ENCODE data around the gene RAI1. TPM values are rescaled to one million over a fixed set of nuclear protein-coding genes. Genes with fewer than 3 reads are reported as not detected.

The RAI1 gene
- total and polyA plus RNA-seq, 2 of the 13 experiments (the other 11 are each of a cell fraction or from before 2014, with no cell fraction given), result 3.4 to 5.2 TPM

DNA sequence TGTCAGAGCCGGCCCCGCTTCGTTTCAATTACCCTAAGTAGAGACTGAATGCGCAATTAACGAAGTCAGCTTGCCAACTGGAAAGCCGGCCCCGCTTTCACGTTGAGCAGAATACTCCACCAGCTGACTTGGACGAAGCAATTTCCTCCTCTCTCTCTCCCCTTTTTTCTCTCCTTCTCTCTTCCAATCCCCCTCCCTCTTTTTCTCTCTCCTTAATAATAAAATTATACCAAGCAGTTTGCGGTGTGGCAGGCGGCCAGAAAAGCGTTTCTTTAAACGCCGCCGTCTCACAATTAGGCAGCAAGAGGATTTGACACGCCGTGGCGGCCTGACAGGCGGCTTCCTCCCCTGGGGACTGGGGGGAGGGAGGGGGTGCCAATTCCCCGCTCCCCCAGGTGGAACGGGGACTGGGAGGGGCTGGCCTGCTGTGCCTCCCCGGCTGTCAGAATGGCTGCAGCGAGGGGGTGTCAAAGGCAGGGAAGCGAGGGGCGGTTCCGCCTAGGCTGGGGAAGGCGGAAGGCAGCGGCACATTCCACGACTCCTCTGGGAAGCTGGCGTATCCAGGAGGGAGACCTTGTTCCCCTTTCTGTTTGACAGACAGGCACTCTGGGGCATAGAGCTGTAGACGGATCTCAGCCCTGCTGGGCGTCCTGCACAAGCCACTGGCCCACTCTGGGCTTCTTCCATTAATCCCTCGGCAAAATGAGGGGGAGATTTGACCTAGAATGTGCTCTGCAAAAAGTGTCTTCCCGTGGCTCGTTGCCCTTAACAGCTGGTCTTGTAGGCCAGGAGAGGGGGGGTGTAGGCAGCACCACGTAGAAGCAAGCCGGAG lies 102.8 kb downstream of the RAI1 start:
- DNase-seq (ENCODE audit: low spot score), result no peak
- Histone ChIP-seq H3K36me3 (replicated peaks in 1 of 2; ENCODE audit: control insufficient read depth in 1 of 2, insufficient read depth in 2 of 2, low read length in 2 of 2) (no peaks in the 10 kb centered on the region), H3K79me2 (ENCODE audit: insufficient read depth, low read length) (peaks cover 3% of the 10 kb centered on the region), H3K27me3 (ENCODE audit: control insufficient read depth in 1 of 2, insufficient read depth in 2 of 2, low read length in 2 of 2) (no peaks in the 10 kb centered on the region), H4K20me1 (ENCODE audit: insufficient read depth, low read length) (peaks cover 41% of the 10 kb centered on the region; the same call in 1 of the 2 replicates), H2AFZ (ENCODE audit: low read length) (no peak overlapping the region), H3K4me3 (replicated peaks in 1 of 3; ENCODE audit: insufficient read depth in 1 of 3, low read depth in 2 of 3, low read length in 3 of 3) (peak overlapping the region; percentile 60 to 74 (median 64); a peak in 3 of 6 replicates), H3K4me2 (ENCODE audit: low read depth, low read length) (peak overlapping the region; percentile 79), H3K9me3 (ENCODE audit: low read length) (no peaks in the 10 kb centered on the region), H3K27ac (ENCODE audit: extremely low read length, insufficient read depth, low read length) (no peak overlapping the region), H3K4me1 (ENCODE audit: insufficient read depth, low read length) (peaks cover 68% of the 10 kb centered on the region), H3K9ac (ENCODE audit: insufficient read depth, low read depth, low read length) (no peak overlapping the region)
- no TSS peak for BruUV-seq (replicated peaks)
- intact Hi-C loops (cut with micrococcal nuclease; ENCODE audit: unreplicated experiment) (no loop called here), in situ Hi-C loops (cut with HindIII; ENCODE audit: extremely low pct_ligation_motif_present, low pct_unique_long_range_greater_than_20kb) (no loop called here)
- WGBS (ENCODE audit: low lambda C conversion rate), result 85% methylated on average over 34 of the region's 37 CpGs
- FAIRE-seq, result no peak
- ChIA-PET CTCF (ENCODE audit: low intra/inter-chr PET ratio, low total read pairs) (no interaction called here), POLR2A (no interaction called here)
- no peak for ATAC-seq
- TF ChIP-seq, protein P1, sequence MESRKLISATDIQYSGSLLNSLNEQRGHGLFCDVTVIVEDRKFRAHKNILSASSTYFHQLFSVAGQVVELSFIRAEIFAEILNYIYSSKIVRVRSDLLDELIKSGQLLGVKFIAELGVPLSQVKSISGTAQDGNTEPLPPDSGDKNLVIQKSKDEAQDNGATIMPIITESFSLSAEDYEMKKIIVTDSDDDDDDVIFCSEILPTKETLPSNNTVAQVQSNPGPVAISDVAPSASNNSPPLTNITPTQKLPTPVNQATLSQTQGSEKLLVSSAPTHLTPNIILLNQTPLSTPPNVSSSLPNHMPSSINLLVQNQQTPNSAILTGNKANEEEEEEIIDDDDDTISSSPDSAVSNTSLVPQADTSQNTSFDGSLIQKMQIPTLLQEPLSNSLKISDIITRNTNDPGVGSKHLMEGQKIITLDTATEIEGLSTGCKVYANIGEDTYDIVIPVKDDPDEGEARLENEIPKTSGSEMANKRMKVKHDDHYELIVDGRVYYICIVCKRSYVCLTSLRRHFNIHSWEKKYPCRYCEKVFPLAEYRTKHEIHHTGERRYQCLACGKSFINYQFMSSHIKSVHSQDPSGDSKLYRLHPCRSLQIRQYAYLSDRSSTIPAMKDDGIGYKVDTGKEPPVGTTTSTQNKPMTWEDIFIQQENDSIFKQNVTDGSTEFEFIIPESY (CRISPR knock-in tag; IDR thresholded peaks at IDR 0.05), result peak; percentile 69; the same call in 1 of the 2 replicates
- TF ChIP-seq EED (CRISPR knock-in tag; IDR thresholded peaks at IDR 0.05) (0 out of 2 replicates have a peak, but pooled peaks have one; percentile 40), ZNF768 (CRISPR knock-in tag; IDR thresholded peaks at IDR 0.05) (peak; percentile 89)
- TF ChIP-seq, protein P2, sequence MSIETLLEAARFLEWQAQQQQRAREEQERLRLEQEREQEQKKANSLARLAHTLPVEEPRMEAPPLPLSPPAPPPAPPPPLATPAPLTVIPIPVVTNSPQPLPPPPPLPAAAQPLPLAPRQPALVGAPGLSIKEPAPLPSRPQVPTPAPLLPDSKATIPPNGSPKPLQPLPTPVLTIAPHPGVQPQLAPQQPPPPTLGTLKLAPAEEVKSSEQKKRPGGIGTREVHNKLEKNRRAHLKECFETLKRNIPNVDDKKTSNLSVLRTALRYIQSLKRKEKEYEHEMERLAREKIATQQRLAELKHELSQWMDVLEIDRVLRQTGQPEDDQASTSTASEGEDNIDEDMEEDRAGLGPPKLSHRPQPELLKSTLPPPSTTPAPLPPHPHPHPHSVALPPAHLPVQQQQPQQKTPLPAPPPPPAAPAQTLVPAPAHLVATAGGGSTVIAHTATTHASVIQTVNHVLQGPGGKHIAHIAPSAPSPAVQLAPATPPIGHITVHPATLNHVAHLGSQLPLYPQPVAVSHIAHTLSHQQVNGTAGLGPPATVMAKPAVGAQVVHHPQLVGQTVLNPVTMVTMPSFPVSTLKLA (IDR thresholded peaks at IDR 0.05), result no peak

Data from HepG2 (cell line).